ENCODE results near the gene NR1I3. TPM values are rescaled to one million over a fixed set of nuclear protein-coding genes. Genes with fewer than 3 reads are reported as not detected.
A peak's percentile ranks its signal among the peaks of the same experiment; 100 is the strongest.

The NR1I3 gene
- total and polyA plus RNA-seq, 2 experiments from 2014 or later: 2.6 to 8.1 TPM

DNA sequence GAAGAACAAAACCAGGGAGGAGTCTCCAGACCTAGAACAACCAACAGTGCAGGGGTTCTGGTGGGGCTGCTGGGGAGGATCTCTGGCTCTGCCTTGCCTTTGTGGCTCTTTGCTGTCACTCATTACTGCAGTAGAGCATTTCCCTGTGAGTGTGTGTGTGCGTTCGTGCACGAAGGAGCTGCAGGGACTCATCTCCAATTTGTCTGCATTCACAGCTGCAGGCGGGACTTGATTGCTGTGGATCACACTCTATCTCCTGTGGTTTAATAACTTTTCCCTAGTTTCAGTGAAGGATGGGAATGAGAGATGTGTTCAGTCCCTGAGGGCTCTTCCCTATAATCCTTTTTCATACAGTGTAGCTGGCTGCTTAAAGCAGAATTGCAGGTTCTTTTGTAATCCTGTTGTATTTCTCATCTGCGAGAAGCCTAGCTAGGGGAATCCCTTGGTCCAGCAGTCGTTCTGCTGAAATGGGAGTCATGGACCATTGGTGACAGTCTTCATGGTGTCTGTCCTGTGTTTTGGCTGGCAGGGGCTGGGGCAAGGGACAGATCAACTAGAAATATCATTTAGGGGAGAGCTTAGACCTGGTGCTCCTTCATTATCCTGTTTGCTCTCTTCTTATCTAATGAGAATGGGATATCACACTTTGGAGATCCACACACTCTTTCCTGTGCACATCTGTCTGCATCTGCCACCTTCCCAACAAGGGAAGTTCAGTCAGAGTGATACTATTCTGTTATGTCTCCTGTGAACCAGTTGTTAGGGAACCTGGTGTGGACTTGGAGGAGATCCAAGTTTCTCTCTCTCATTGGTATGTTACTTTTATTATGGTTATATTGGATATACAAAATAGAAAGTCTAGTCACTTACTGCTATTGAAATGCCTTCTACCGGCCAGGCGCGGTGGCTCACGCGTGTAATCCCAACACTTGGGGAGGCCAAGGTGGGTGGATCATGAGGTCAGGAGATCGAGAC lies 23.5 kb upstream of the NR1I3 start:
- no peak for DNase-seq (ENCODE audit: low spot score)
- WGBS (ENCODE audit: low lambda C conversion rate, missing lambda C conversion rate): 77% methylated on average over 12 of the region's 12 CpGs
- Histone ChIP-seq H3K27me3 (peaks cover 26% of the 10 kb centered on the region), H3K79me2 (no peaks in the 10 kb centered on the region), H3K4me3 (no peak overlapping the region), H3K9me2 (replicated peaks; ENCODE audit: insufficient read depth) (no peaks in the 10 kb centered on the region), H3K9me3 (ENCODE audit: low read depth) (peaks cover 4% of the 10 kb centered on the region), H3K4me1 (ENCODE audit: insufficient read depth) (peaks cover 6% of the 10 kb centered on the region), H3K36me3 (replicated peaks; ENCODE audit: insufficient read depth, low read depth) (no peaks in the 10 kb centered on the region), H2AFZ (no peak overlapping the region), H3K4me2 (peak overlapping the region; percentile 58), H4K20me1 (ENCODE audit: insufficient read depth, poor library complexity, severe bottlenecking) (no peaks in the 10 kb centered on the region), H3K27ac (no peak overlapping the region)
- TF ChIP-seq EZH2phosphoT487 (IDR thresholded peaks at IDR 0.05; ENCODE audit: low read depth, severe bottlenecking, unreplicated experiment): no peak

- no peaks in the 10 kb centered on the region for H4K20me1 ChIP-seq (ENCODE audit: insufficient read depth, poor library complexity, severe bottlenecking)
- TF ChIP-seq EZH2phosphoT487 (IDR thresholded peaks at IDR 0.05; ENCODE audit: low read depth, severe bottlenecking, unreplicated experiment) (no peak), EZH2 (IDR thresholded peaks at IDR 0.05; ENCODE audit: borderline replicate concordance) (no peak)
- TF ChIP-seq, protein P1, sequence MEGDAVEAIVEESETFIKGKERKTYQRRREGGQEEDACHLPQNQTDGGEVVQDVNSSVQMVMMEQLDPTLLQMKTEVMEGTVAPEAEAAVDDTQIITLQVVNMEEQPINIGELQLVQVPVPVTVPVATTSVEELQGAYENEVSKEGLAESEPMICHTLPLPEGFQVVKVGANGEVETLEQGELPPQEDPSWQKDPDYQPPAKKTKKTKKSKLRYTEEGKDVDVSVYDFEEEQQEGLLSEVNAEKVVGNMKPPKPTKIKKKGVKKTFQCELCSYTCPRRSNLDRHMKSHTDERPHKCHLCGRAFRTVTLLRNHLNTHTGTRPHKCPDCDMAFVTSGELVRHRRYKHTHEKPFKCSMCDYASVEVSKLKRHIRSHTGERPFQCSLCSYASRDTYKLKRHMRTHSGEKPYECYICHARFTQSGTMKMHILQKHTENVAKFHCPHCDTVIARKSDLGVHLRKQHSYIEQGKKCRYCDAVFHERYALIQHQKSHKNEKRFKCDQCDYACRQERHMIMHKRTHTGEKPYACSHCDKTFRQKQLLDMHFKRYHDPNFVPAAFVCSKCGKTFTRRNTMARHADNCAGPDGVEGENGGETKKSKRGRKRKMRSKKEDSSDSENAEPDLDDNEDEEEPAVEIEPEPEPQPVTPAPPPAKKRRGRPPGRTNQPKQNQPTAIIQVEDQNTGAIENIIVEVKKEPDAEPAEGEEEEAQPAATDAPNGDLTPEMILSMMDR (IDR thresholded peaks at IDR 0.05; ENCODE audit: poor library complexity): no peak
- H3K4me2 ChIP-seq: peak overlapping the region; percentile 58
- no peaks in the 10 kb centered on the region for H3K79me2 ChIP-seq
- H3K27ac ChIP-seq: no peak overlapping the region
- H3K9me2 ChIP-seq (replicated peaks; ENCODE audit: insufficient read depth): no peaks in the 10 kb centered on the region
- peak; percentile 40 for DNase-seq (ENCODE audit: low spot score)
- WGBS (ENCODE audit: low lambda C conversion rate, missing lambda C conversion rate): 59% methylated on average over 9 of the region's 9 CpGs
- H3K4me1 ChIP-seq (ENCODE audit: insufficient read depth): peaks cover 6% of the 10 kb centered on the region
- peaks cover 26% of the 10 kb centered on the region for H3K27me3 ChIP-seq
- no peak overlapping the region for H3K4me3 ChIP-seq
- H3K36me3 ChIP-seq (replicated peaks; ENCODE audit: insufficient read depth, low read depth): no peaks in the 10 kb centered on the region
- no peak overlapping the region for H2AFZ ChIP-seq
- H3K9me3 ChIP-seq (ENCODE audit: low read depth): peaks cover 4% of the 10 kb centered on the region
Measured at GRCh38 chr1:161260376-161261260, 22.6 kb upstream of the NR1I3 start.

GRCh38 chr1:161259765-161260164 lies 21.8 kb upstream of the NR1I3 start:
- peaks cover 26% of the 10 kb centered on the region for H3K27me3 ChIP-seq
- H2AFZ ChIP-seq: no peak overlapping the region
- TF ChIP-seq EZH2phosphoT487 (IDR thresholded peaks at IDR 0.05; ENCODE audit: low read depth, severe bottlenecking, unreplicated experiment) (no peak), EZH2 (IDR thresholded peaks at IDR 0.05; ENCODE audit: borderline replicate concordance) (no peak)
- TF ChIP-seq, protein P1 (IDR thresholded peaks at IDR 0.05; ENCODE audit: poor library complexity): no peak
- peaks cover 6% of the 10 kb centered on the region for H3K4me1 ChIP-seq (ENCODE audit: insufficient read depth)
- H3K4me2 ChIP-seq: no peak overlapping the region
- no peak for DNase-seq (ENCODE audit: low spot score)
- no peaks in the 10 kb centered on the region for H4K20me1 ChIP-seq (ENCODE audit: insufficient read depth, poor library complexity, severe bottlenecking)
- WGBS (ENCODE audit: low lambda C conversion rate, missing lambda C conversion rate): 61% methylated on average over 1 of the region's 1 CpG
- H3K79me2 ChIP-seq: no peaks in the 10 kb centered on the region
- H3K27ac ChIP-seq: no peak overlapping the region
- H3K4me3 ChIP-seq: no peak overlapping the region
- H3K9me3 ChIP-seq (ENCODE audit: low read depth): peaks cover 4% of the 10 kb centered on the region
- H3K9me2 ChIP-seq (replicated peaks; ENCODE audit: insufficient read depth): no peaks in the 10 kb centered on the region
- no peaks in the 10 kb centered on the region for H3K36me3 ChIP-seq (replicated peaks; ENCODE audit: insufficient read depth, low read depth)
